ENCODE data around the gene SLC2A9. TPM values are rescaled to one million over a fixed set of nuclear protein-coding genes. Genes with fewer than 3 reads are reported as not detected.

Gene SLC2A9
- total RNA-seq, 4 donors from 2014 or later, result 0.19 to 0.89 (median 0.62) TPM

DNA sequence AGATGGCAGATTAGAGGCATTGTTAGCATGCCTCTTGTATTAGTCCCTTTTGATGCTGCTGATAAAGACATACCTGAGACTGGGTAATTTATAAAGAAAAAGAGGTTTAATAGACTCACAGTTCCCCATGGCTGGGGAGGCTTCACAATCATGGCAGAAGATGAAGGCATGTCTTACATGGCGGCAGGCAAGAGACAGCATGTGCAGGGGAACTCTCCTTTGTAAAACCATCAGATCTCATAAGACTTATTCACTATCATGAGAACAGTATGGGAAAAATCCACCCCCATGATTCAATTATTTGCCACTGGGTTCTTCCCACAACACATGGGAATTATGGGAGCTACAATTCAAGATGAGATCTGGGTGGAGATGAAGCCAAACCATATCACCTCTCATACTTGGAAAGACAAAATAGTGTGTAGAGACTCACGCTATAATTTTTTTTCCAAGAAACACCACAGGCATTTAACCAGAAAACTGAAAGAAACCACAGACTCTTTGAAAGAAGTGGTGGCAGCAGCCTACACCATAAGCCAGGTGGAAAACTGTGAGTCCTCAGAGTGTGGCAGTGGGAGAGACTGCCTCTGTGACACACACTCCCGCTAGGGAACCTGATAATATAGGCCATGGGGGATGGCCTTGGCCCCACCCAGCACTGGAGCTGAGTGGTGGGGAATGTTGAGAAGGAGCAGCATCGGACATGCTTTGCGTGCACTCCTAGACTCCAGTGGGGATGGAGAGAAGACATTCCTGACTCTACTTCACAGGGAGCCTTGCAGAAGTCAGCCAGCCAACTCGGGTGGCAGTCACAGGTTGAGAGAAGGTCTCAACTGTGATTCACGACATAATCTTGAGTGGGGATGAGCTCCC, 51.5 kb downstream of the SLC2A9 start:
- no peaks in the 10 kb centered on the region for H3K27me3 ChIP-seq
- no peak overlapping the region for H3K27ac ChIP-seq
- no peaks in the 10 kb centered on the region for H3K4me1 ChIP-seq
- no peaks in the 10 kb centered on the region for H3K36me3 ChIP-seq
- DNase-seq (no peak), ATAC-seq (no peak)
- intact Hi-C loops (cut with DNase I; ENCODE audit: low total_unique reads), result no loop called here
- H3K9me3 ChIP-seq, result no peaks in the 10 kb centered on the region
- in situ Hi-C loops (cut with MboI; ENCODE audit: low sequenced_read_pairs in 4 of 4), result no loop called here
- TF ChIP-seq, protein P1, sequence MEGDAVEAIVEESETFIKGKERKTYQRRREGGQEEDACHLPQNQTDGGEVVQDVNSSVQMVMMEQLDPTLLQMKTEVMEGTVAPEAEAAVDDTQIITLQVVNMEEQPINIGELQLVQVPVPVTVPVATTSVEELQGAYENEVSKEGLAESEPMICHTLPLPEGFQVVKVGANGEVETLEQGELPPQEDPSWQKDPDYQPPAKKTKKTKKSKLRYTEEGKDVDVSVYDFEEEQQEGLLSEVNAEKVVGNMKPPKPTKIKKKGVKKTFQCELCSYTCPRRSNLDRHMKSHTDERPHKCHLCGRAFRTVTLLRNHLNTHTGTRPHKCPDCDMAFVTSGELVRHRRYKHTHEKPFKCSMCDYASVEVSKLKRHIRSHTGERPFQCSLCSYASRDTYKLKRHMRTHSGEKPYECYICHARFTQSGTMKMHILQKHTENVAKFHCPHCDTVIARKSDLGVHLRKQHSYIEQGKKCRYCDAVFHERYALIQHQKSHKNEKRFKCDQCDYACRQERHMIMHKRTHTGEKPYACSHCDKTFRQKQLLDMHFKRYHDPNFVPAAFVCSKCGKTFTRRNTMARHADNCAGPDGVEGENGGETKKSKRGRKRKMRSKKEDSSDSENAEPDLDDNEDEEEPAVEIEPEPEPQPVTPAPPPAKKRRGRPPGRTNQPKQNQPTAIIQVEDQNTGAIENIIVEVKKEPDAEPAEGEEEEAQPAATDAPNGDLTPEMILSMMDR (IDR thresholded peaks at IDR 0.05 in 4 of 5, conservative IDR thresholded peaks at IDR 0.05 in 1 of 5), result no peak
- TF ChIP-seq POLR2A (IDR thresholded peaks at IDR 0.05), result no peak
- no peak overlapping the region for H3K4me3 ChIP-seq

DNA sequence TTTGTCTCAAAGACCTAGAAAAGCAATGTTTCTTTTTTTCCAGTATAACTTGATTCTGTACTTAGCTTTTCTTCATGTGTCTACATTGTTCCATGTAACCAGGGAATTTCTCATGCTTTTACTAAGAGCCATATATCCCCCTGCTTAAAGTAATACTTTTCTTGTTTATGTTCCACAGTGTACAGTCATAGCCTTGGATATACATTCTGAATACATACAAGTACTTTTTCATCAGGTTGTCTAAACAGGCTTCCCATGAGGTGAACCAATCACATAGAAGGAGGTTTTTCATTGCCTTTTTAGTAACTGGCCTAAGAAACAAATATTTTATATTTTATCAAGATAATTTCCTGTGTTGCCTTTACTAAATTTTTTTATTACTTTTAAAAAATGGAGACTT, 52.8 kb downstream of the SLC2A9 start:
- DNase-seq (no peak), ATAC-seq (no peak)
- Histone ChIP-seq H3K27me3 (no peaks in the 10 kb centered on the region), H3K27ac (no peak overlapping the region), H3K36me3 (no peaks in the 10 kb centered on the region), H3K4me3 (no peak overlapping the region), H3K4me1 (no peaks in the 10 kb centered on the region), H3K9me3 (no peaks in the 10 kb centered on the region)
- intact Hi-C loops (cut with DNase I; ENCODE audit: low total_unique reads) (no loop called here), in situ Hi-C loops (cut with MboI; ENCODE audit: low sequenced_read_pairs in 4 of 4) (no loop called here)
- no peak for TF ChIP-seq POLR2A (IDR thresholded peaks at IDR 0.05)
- TF ChIP-seq, protein P1 (IDR thresholded peaks at IDR 0.05 in 4 of 5, conservative IDR thresholded peaks at IDR 0.05 in 1 of 5), result no peak

DNA sequence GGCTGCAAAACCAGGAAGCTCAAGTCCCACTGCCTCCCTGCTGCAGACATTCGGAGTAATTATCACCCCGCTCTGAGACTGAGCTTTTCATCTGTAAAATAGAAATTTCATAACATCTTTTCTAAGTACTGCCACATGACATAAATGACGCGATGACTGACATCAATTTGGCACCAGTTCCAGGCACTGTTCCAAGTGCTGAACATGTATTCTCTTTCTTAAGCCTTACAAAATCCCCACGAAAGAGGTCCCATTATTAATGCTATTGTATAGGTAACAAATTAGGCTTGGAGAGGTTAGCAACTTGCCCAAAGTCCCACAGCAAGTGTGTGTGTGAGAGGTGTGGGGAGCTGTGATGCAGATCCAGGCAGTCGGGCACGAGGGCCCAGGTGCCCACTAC, 56.4 kb downstream of the SLC2A9 start:
- Histone ChIP-seq H3K27ac (no peak overlapping the region), H3K27me3 (no peaks in the 10 kb centered on the region), H3K4me1 (no peaks in the 10 kb centered on the region), H3K36me3 (no peaks in the 10 kb centered on the region), H3K9me3 (no peaks in the 10 kb centered on the region), H3K4me3 (no peak overlapping the region)
- TF ChIP-seq POLR2A (IDR thresholded peaks at IDR 0.05), result no peak
- TF ChIP-seq, protein P1 (IDR thresholded peaks at IDR 0.05 in 4 of 5, conservative IDR thresholded peaks at IDR 0.05 in 1 of 5), result no peak
- in situ Hi-C loops (cut with MboI; ENCODE audit: low sequenced_read_pairs in 4 of 4), result no loop called here
- no peak for DNase-seq
- ATAC-seq, result no peak
- intact Hi-C loops (cut with DNase I; ENCODE audit: low total_unique reads), result no loop called here

DNA sequence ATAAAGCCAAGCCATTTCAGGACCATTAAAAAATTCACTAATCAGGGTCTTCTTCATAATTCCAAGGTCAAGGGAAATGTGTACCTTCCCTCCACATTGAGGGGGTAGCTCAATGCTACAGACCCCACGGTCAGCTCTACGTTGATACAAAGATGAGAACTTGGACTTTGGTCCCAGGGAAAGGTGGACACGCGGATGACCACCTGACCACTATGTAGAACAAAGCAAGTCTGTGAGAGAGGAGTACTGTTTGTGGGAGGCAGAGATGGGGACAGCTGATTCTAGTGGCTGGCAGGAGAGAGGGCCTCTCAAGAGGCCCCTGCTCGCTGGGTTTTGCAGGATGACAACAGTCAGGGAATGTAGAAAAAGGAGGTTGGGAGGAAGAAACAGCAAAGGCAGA, 58.0 kb downstream of the SLC2A9 start:
- DNase-seq (no peak), ATAC-seq (no peak)
- intact Hi-C loops (cut with DNase I; ENCODE audit: low total_unique reads) (no loop called here), in situ Hi-C loops (cut with MboI; ENCODE audit: low sequenced_read_pairs in 4 of 4) (no loop called here)
- H3K27me3 ChIP-seq, result no peaks in the 10 kb centered on the region
- no peaks in the 10 kb centered on the region for H3K36me3 ChIP-seq
- no peak overlapping the region for H3K4me3 ChIP-seq
- H3K9me3 ChIP-seq, result no peaks in the 10 kb centered on the region
- H3K4me1 ChIP-seq, result no peaks in the 10 kb centered on the region
- no peak overlapping the region for H3K27ac ChIP-seq
- TF ChIP-seq, protein P1 (IDR thresholded peaks at IDR 0.05 in 4 of 5, conservative IDR thresholded peaks at IDR 0.05 in 1 of 5), result no peak
- TF ChIP-seq POLR2A (IDR thresholded peaks at IDR 0.05), result no peak

All from gastrocnemius medialis (tissue), 4 donors.